ENCODE measurements around the gene FADS2.

GRCh38 chr11:61814958-61815789 lies 12.9 kb upstream of the FADS2 start:
- TF ChIP-seq, protein P1, sequence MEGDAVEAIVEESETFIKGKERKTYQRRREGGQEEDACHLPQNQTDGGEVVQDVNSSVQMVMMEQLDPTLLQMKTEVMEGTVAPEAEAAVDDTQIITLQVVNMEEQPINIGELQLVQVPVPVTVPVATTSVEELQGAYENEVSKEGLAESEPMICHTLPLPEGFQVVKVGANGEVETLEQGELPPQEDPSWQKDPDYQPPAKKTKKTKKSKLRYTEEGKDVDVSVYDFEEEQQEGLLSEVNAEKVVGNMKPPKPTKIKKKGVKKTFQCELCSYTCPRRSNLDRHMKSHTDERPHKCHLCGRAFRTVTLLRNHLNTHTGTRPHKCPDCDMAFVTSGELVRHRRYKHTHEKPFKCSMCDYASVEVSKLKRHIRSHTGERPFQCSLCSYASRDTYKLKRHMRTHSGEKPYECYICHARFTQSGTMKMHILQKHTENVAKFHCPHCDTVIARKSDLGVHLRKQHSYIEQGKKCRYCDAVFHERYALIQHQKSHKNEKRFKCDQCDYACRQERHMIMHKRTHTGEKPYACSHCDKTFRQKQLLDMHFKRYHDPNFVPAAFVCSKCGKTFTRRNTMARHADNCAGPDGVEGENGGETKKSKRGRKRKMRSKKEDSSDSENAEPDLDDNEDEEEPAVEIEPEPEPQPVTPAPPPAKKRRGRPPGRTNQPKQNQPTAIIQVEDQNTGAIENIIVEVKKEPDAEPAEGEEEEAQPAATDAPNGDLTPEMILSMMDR (IDR thresholded peaks at IDR 0.05; ENCODE audit: insufficient read depth, low read length) = no peak
- TF ChIP-seq, protein P2, sequence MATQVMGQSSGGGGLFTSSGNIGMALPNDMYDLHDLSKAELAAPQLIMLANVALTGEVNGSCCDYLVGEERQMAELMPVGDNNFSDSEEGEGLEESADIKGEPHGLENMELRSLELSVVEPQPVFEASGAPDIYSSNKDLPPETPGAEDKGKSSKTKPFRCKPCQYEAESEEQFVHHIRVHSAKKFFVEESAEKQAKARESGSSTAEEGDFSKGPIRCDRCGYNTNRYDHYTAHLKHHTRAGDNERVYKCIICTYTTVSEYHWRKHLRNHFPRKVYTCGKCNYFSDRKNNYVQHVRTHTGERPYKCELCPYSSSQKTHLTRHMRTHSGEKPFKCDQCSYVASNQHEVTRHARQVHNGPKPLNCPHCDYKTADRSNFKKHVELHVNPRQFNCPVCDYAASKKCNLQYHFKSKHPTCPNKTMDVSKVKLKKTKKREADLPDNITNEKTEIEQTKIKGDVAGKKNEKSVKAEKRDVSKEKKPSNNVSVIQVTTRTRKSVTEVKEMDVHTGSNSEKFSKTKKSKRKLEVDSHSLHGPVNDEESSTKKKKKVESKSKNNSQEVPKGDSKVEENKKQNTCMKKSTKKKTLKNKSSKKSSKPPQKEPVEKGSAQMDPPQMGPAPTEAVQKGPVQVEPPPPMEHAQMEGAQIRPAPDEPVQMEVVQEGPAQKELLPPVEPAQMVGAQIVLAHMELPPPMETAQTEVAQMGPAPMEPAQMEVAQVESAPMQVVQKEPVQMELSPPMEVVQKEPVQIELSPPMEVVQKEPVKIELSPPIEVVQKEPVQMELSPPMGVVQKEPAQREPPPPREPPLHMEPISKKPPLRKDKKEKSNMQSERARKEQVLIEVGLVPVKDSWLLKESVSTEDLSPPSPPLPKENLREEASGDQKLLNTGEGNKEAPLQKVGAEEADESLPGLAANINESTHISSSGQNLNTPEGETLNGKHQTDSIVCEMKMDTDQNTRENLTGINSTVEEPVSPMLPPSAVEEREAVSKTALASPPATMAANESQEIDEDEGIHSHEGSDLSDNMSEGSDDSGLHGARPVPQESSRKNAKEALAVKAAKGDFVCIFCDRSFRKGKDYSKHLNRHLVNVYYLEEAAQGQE (IDR thresholded peaks at IDR 0.05; ENCODE audit: insufficient replicate concordance, low read depth) = no peak
- no peak; the same call in none of the 2 replicates for TF ChIP-seq POLR2AphosphoS5 (IDR thresholded peaks at IDR 0.05; ENCODE audit: low read depth)
- TF ChIP-seq GABPA (IDR thresholded peaks at IDR 0.05; ENCODE audit: low read depth) = no peak
